Measurements from ENCODE around the gene KPNB1. TPM values are rescaled to one million over a fixed set of nuclear protein-coding genes. Genes with fewer than 3 reads are reported as not detected.

The KPNB1 gene
- total RNA-seq, 4 donors from 2014 or later = 164 to 205 (median 181) TPM

DNA sequence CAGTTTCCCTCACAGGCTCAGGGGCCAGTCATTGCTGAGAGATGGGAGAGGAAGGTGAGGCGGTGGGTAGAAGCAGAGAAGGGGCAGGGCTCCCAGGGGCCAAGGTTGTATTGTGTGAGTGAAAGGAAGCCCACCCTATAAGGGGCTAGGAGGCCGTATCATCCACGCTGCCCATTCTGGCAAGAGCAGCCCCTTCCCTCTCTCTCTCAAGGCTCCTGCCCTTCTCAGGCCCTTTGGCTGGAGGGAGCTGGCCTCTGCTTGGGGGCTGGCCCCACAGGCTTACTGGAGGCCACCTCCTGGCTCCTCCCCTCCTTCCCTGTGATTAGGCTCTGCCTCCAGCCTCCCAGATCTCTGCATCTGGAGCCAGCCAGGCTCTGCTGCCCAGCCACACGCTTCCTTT is 51.9 kb downstream of the KPNB1 start:
- 66 to 73% methylated on average over 4 of the region's 4 CpGs for WGBS, 2 donors
- Histone ChIP-seq H3K4me3 (no peak overlapping the region), H3K4me1 (peaks cover 0 to 41% (median 15%) of the 10 kb centered on the region in 4 donors), H3K27me3 (no peaks in the 10 kb centered on the region), H3K9me3 (no peaks in the 10 kb centered on the region), H3K27ac (peak overlapping the region in 2 of 4 donors; percentile 32 to 50), H3K36me3 (peaks cover 0 to 37% (median 0%) of the 10 kb centered on the region in 3 donors)
- DNase-seq (ENCODE audit: low spot score in 2 of 2) = no peak
- TF ChIP-seq, protein P1, sequence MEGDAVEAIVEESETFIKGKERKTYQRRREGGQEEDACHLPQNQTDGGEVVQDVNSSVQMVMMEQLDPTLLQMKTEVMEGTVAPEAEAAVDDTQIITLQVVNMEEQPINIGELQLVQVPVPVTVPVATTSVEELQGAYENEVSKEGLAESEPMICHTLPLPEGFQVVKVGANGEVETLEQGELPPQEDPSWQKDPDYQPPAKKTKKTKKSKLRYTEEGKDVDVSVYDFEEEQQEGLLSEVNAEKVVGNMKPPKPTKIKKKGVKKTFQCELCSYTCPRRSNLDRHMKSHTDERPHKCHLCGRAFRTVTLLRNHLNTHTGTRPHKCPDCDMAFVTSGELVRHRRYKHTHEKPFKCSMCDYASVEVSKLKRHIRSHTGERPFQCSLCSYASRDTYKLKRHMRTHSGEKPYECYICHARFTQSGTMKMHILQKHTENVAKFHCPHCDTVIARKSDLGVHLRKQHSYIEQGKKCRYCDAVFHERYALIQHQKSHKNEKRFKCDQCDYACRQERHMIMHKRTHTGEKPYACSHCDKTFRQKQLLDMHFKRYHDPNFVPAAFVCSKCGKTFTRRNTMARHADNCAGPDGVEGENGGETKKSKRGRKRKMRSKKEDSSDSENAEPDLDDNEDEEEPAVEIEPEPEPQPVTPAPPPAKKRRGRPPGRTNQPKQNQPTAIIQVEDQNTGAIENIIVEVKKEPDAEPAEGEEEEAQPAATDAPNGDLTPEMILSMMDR (IDR thresholded peaks at IDR 0.05) = no peak
- TF ChIP-seq POLR2A (IDR thresholded peaks at IDR 0.05) = no peak
- no peak for TF ChIP-seq EP300 (IDR thresholded peaks at IDR 0.05)

DNA sequence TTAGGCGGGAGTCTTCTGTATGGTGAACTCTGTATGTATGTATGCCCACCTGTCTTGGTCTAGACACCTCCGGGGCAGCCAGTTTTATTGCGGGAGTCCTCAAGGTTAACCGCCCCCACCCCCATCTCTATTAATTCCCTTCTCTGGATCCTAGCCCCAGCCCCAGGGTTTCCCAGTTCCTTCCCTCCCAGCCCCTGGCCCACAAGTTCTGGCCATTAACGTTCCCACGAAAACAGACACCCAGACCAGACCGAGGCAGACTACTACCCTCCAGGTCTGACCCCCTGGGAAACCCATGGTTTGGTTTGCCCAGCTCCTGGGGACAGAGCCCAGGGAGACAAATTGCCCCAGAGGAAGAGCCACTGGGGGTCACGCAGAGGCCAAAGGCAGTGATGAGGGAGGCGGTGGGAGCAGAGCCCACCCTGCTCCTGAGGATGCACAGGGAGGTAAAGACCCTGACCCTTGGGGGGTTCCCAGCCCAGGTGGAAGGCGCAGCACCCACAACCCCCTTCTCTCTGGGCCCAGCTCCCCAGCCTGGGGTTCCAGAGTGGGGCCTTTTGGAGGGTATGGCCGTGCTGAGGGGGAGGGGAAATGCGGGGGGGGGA is 52.8 kb downstream of the KPNB1 start:
- DNase-seq (ENCODE audit: low spot score in 2 of 2) = no peak
- no peak for TF ChIP-seq POLR2A (IDR thresholded peaks at IDR 0.05)
- H3K36me3 ChIP-seq = peaks cover 0 to 33% (median 0%) of the 10 kb centered on the region in 3 donors
- H3K27ac ChIP-seq = peak overlapping the region in 2 of 4 donors; percentile 50 to 54
- H3K9me3 ChIP-seq = no peaks in the 10 kb centered on the region
- no peaks in the 10 kb centered on the region for H3K27me3 ChIP-seq
- whole genome bisulfite sequencing, 2 donors = 69 to 70% methylated on average over 12 of the region's 12 CpGs
- peaks cover 0 to 48% (median 18%) of the 10 kb centered on the region in 4 donors for H3K4me1 ChIP-seq
- no peak overlapping the region for H3K4me3 ChIP-seq

DNA sequence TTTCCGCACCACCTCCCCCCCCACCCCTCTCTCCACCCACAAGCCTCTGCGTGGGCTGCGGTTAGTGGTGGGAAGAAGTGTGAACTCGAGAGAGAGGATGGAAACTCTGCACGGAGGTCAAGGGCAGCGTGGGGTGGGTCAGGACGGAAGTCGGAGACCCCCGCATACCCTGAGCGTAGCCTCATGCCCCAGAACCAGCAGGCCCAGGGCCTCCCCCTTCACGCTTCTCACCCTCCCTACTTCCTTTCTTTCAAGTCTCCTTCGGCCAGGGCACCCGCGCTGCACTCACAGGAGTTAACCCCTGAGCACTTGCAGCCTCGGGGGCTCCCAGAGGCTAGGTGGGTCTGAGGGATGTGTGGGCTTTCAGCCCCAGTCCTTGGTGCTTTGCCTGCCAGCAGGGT is 53.5 kb downstream of the KPNB1 start:
- peak overlapping the region in 1 of 4 donors; percentile 50 for H3K27ac ChIP-seq
- 35 to 37% methylated on average over 15 of the region's 15 CpGs for whole genome bisulfite sequencing, 2 donors
- no peaks in the 10 kb centered on the region for H3K9me3 ChIP-seq
- TF ChIP-seq POLR2A (IDR thresholded peaks at IDR 0.05) = no peak
- DNase-seq (ENCODE audit: low spot score in 2 of 2) = no peak
- H3K4me3 ChIP-seq = no peak overlapping the region
- no peaks in the 10 kb centered on the region for H3K27me3 ChIP-seq
- peaks cover 0 to 30% (median 0%) of the 10 kb centered on the region in 3 donors for H3K36me3 ChIP-seq
- H3K4me1 ChIP-seq = peaks cover 0 to 54% (median 22%) of the 10 kb centered on the region in 4 donors

DNA sequence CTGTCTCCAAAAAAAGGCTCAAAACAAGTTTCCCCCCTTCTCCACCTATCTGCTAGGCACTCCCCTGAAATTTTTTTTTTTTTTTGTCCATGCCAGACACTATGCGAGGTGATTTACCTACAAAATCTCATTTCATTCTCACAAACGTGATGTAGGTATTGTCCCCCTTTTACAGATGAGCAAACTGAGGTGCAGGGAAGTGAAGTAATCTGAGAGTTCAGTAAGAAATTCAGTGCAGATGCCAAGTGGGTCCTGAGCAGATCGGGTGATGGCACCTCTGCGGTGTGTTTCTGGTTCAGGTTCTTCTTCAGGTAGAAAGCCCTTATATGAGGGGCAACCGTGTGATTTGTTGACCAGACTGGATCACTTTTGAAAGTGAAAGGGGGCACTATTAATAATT is 54.0 kb downstream of the KPNB1 start:
- no peak for DNase-seq (ENCODE audit: low spot score in 2 of 2)

DNA sequence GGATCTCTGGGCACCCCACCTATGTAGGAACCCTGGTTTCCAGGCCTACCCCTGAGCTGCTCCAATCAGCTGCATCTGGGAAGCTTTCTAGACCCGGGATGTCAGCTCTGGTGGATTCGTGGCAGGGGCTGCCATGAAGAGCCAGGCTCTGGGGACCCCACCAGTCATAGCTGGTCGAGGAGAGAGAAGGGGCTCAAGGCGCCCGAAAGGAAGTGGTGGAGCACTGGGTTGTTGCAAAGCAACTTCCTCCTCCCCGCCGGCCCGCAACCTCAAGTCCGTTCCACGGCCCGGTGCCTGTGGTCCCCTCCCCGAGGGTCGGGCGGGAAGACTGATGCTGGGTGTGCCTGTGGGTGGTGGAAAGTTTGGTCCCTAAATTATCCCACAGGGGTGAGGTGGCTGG is 54.4 kb downstream of the KPNB1 start:
- Histone ChIP-seq H3K27me3 (no peaks in the 10 kb centered on the region), H3K36me3 (peaks cover 0 to 28% (median 0%) of the 10 kb centered on the region in 3 donors), H3K27ac (peak overlapping the region in 2 of 4 donors; percentile 29 to 47), H3K4me1 (peaks cover 0 to 56% (median 22%) of the 10 kb centered on the region in 4 donors), H3K4me3 (no peak overlapping the region), H3K9me3 (no peaks in the 10 kb centered on the region)
- 70 to 80% methylated on average over 7 to 14 of the region's 14 CpGs for WGBS, 2 donors
- TF ChIP-seq EP300 (IDR thresholded peaks at IDR 0.05) (no peak), POLR2A (IDR thresholded peaks at IDR 0.05) (no peak)
- TF ChIP-seq, protein P1 (IDR thresholded peaks at IDR 0.05) = no peak
- no peak for DNase-seq (ENCODE audit: low spot score in 2 of 2)

More for the DNA sequence above, 54.0 kb downstream of the KPNB1 start:
- H3K4me1 ChIP-seq = peaks cover 0 to 56% (median 22%) of the 10 kb centered on the region in 4 donors
- H3K36me3 ChIP-seq = peaks cover 0 to 27% (median 0%) of the 10 kb centered on the region in 3 donors
- H3K4me3 ChIP-seq = no peak overlapping the region
- no peak overlapping the region for H3K27ac ChIP-seq
- H3K9me3 ChIP-seq = no peaks in the 10 kb centered on the region
- no peaks in the 10 kb centered on the region for H3K27me3 ChIP-seq
- TF ChIP-seq EP300 (IDR thresholded peaks at IDR 0.05) = no peak
- TF ChIP-seq POLR2A (IDR thresholded peaks at IDR 0.05) = no peak
- TF ChIP-seq, protein P1 (IDR thresholded peaks at IDR 0.05) = no peak
- 90 to 92% methylated on average over 5 of the region's 5 CpGs for WGBS, 2 donors

DNA sequence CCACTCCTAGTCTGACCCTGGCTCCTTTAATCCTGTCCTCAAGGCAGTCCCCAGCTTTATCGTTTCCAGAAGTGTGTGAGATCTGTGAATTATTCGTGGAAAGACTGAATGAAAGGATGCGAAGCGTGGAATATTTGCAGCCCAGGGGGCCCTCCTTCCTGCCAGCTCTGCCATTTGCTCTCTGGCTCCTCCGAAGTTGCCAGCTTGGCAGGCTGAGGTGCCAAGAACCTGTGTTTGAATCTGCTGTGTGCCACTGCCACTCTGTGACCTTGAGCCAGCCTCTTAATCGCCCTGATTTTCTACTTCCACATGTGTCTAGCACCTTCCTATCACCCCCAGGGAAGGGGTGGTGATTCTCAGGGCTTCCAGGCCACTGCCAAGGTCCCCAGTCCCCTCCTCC is 55.0 kb downstream of the KPNB1 start:
- TF ChIP-seq EP300 (IDR thresholded peaks at IDR 0.05) = no peak
- TF ChIP-seq POLR2A (IDR thresholded peaks at IDR 0.05) = no peak
- TF ChIP-seq, protein P1 (IDR thresholded peaks at IDR 0.05) = no peak
- peaks cover 0 to 27% (median 0%) of the 10 kb centered on the region in 3 donors for H3K36me3 ChIP-seq
- H3K4me3 ChIP-seq = no peak overlapping the region
- H3K9me3 ChIP-seq = no peaks in the 10 kb centered on the region
- no peaks in the 10 kb centered on the region for H3K27me3 ChIP-seq
- H3K4me1 ChIP-seq = peaks cover 0 to 56% (median 22%) of the 10 kb centered on the region in 4 donors
- WGBS, 2 donors = 53 to 69% methylated on average over 6 of the region's 6 CpGs
- H3K27ac ChIP-seq = peak overlapping the region in 1 of 4 donors; percentile 47
- DNase-seq (ENCODE audit: low spot score in 2 of 2) = no peak

Measured in tibial nerve (tissue), 4 donors.